22Rv1 (cell line): ENCODE measurements around the gene LITAF.

Source experiments
- CTCF ChIP-seq: fragments of 450-650 bp; IDR thresholded peaks from 2 replicates; pipeline ENCODE4 v1.5.1; 2017; ENCODE audit warnings: mild to moderate bottlenecking
- ZFX ChIP-seq: fragments of 450-650 bp; IDR thresholded peaks from 2 replicates; pipeline ENCODE4 v1.6.1; 2017; ENCODE audit warnings: antibody characterized with exemption, borderline replicate concordance

DNA sequence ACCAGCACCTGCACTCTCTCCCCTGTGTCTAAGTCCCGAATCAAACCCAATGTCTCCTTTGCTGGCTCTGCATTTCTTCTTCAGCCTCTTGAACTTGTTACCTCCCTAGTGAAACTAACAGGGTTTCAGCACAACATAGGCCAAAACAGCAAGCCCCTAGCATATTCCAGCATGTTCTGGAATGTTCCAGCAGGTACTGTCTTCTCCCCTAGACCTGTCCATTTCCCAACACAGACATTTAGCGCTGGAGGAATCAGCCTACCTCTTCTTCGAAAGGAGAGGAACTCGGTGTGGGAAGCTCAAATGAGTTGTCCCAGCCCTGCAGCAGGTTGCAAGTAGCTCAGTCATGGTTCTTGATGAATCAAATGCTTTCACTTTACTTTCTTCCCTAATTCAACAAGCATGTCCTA, 47.1 kb downstream of the LITAF start:
- no peak for TF ChIP-seq CTCF
- no peak for TF ChIP-seq ZFX
